Measurements from ENCODE around the gene IP6K1.
"Not testable (repeated sequence)": the region's sequence is repeated elsewhere in the genome, so short reads cannot be mapped to it uniquely, and the experiment has no call there.

The IP6K1 gene

DNA sequence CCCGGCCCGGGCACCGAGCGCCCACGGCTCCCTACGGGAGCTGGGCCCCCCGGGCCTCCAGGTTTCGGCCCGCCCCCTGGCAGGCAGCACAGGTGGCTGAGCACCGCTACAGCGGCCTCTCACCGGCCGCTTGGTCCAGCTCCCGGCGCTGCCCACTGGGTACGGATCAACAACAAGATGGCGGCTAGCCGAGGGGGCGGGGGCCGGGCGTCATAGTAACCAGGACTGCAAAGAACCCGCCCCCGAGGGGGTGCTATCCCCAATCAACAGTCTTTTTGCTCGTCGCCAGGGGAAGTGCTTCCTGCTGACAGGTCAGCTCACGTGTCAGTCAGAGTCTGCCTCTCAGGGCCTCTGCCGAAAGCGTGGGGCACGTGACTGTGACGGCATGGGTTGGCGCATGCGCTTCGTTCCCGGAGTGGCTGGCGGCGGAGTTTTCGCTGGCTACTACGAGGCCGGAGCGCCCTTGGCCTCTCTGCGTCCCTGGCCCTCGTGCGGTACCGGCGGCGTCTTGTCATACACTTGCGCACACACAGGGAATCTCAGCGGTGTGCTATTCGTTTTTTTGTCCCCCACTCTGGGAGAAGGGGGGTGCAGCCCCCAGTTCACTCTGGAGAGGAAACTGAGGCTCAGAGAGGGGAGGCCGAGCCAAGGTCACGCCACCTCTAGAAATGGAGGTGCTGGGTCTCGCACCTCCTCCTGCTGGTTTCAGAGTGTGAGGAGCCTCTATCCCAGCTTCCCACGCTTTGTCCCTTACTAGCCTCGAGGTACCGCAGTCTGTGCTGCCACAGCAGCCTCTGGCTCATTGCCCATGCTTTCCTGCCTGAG lies at the start of gene IP6K1:
IP6K1 (minus strand) TSS at position 186 of the 825 bp plus-strand sequence. CDS start 38,502 bp downstream, outside the sequence.
- DNase-seq (ENCODE audit: low spot score) (peak; percentile 100), ATAC-seq (ENCODE audit: low read depth) (peak; percentile 99)
- Histone ChIP-seq H3K4me1 (ENCODE audit: insufficient read depth, poor library complexity, severe bottlenecking) (peaks cover 11% of the 10 kb centered on the region), H3K27ac (ENCODE audit: poor library complexity, severe bottlenecking) (peak within 1 kb of the TSS; percentile 49), H3K27me3 (ENCODE audit: insufficient read depth, poor library complexity, severe bottlenecking) (no peaks in the 10 kb centered on the region), H3K36me3 (ENCODE audit: low read depth) (peaks cover 21% of the 10 kb centered on the region), H3K9me3 (ENCODE audit: severe bottlenecking) (no peaks in the 10 kb centered on the region), H3K4me3 (ENCODE audit: severe bottlenecking) (peak within 1 kb of the TSS; percentile 75)
- TF ChIP-seq, protein P1, sequence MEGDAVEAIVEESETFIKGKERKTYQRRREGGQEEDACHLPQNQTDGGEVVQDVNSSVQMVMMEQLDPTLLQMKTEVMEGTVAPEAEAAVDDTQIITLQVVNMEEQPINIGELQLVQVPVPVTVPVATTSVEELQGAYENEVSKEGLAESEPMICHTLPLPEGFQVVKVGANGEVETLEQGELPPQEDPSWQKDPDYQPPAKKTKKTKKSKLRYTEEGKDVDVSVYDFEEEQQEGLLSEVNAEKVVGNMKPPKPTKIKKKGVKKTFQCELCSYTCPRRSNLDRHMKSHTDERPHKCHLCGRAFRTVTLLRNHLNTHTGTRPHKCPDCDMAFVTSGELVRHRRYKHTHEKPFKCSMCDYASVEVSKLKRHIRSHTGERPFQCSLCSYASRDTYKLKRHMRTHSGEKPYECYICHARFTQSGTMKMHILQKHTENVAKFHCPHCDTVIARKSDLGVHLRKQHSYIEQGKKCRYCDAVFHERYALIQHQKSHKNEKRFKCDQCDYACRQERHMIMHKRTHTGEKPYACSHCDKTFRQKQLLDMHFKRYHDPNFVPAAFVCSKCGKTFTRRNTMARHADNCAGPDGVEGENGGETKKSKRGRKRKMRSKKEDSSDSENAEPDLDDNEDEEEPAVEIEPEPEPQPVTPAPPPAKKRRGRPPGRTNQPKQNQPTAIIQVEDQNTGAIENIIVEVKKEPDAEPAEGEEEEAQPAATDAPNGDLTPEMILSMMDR (IDR thresholded peaks at IDR 0.05; ENCODE audit: poor library complexity, severe bottlenecking): no peak

DNA sequence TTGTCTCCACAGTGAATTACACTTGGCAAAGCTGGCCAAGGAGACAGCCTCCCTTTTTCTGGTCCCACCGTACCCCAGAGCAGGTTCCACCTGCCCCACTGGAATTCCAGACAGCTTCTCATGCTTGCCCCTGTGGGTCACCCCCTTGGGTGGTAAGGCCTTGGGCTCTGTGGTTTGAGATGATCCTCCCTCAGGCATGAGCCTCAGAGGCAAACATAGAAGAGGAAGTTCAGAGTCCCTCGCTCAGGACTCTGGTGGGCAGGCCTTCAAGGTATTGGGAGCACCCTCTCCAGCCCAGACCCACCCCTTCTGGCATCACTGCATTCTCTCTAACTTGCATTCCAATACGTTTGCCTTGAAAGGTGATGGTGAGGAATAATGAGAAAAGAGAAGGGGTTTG lies 45.0 kb upstream of the IP6K1 start:
- no peak for DNase-seq (ENCODE audit: low spot score)
- no peak for ATAC-seq (ENCODE audit: low read depth)
- Histone ChIP-seq H3K36me3 (ENCODE audit: low read depth) (peaks cover 42% of the 10 kb centered on the region), H3K4me1 (ENCODE audit: insufficient read depth, poor library complexity, severe bottlenecking) (no peaks in the 10 kb centered on the region), H3K27me3 (ENCODE audit: insufficient read depth, poor library complexity, severe bottlenecking) (no peaks in the 10 kb centered on the region), H3K4me3 (ENCODE audit: severe bottlenecking) (no peak overlapping the region), H3K9me3 (ENCODE audit: severe bottlenecking) (no peaks in the 10 kb centered on the region), H3K27ac (ENCODE audit: poor library complexity, severe bottlenecking) (no peak overlapping the region)
- TF ChIP-seq, protein P1 (IDR thresholded peaks at IDR 0.05; ENCODE audit: poor library complexity, severe bottlenecking): no peak

DNA sequence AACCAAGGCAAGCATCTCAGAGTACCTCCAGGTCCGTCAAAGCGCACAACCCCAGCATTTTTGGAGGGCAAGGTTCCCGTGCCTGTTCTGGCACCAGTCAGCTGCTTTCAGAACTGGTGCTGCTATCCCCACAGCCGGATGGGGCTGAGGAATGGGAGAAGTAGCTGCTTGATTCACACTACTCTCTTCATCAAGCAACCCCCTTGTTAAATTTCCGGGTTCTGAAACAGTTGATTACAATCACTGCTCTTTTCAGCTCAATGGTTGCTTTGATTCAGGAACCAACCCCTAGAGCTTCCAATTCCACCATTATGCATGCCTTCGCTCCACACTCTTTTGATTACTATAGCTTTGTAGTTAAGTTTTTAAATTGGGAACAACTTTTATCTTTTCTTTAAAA lies 39.7 kb upstream of the IP6K1 start:
- no peaks in the 10 kb centered on the region for H3K9me3 ChIP-seq (ENCODE audit: severe bottlenecking)
- no peak for DNase-seq (ENCODE audit: low spot score)
- H3K27me3 ChIP-seq (ENCODE audit: insufficient read depth, poor library complexity, severe bottlenecking): no peaks in the 10 kb centered on the region
- peaks cover 11% of the 10 kb centered on the region for H3K36me3 ChIP-seq (ENCODE audit: low read depth)
- no peaks in the 10 kb centered on the region for H3K4me1 ChIP-seq (ENCODE audit: insufficient read depth, poor library complexity, severe bottlenecking)
- H3K27ac ChIP-seq (ENCODE audit: poor library complexity, severe bottlenecking): no peak overlapping the region
- no peak overlapping the region for H3K4me3 ChIP-seq (ENCODE audit: severe bottlenecking)
- ATAC-seq (ENCODE audit: low read depth): no peak
- TF ChIP-seq, protein P1 (IDR thresholded peaks at IDR 0.05; ENCODE audit: poor library complexity, severe bottlenecking): no peak

GRCh38 chr3:49823131-49823530 lies 36.8 kb upstream of the IP6K1 start:
- not testable (repeated sequence) for H3K9me3 ChIP-seq (ENCODE audit: severe bottlenecking); H3K4me3 ChIP-seq (ENCODE audit: severe bottlenecking); H3K4me1 ChIP-seq (ENCODE audit: insufficient read depth, poor library complexity, severe bottlenecking); H3K27me3 ChIP-seq (ENCODE audit: insufficient read depth, poor library complexity, severe bottlenecking); H3K27ac ChIP-seq (ENCODE audit: poor library complexity, severe bottlenecking); H3K36me3 ChIP-seq (ENCODE audit: low read depth); ATAC-seq (ENCODE audit: low read depth); DNase-seq (ENCODE audit: low spot score)

GRCh38 chr3:49813497-49814174 lies 27.3 kb upstream of the IP6K1 start, which contains the start of gene UBA7:
TSS of gene UBA7 (minus strand) at chr3:49813953. CDS start at chr3:49813787, 166 bp downstream.
- Histone ChIP-seq H3K4me1 (ENCODE audit: insufficient read depth, poor library complexity, severe bottlenecking) (no peaks in the 10 kb centered on the region), H3K36me3 (ENCODE audit: low read depth) (no peaks in the 10 kb centered on the region), H3K4me3 (ENCODE audit: severe bottlenecking) (peak within 1 kb of the TSS; percentile 22), H3K27me3 (ENCODE audit: insufficient read depth, poor library complexity, severe bottlenecking) (no peaks in the 10 kb centered on the region), H3K9me3 (ENCODE audit: severe bottlenecking) (no peaks in the 10 kb centered on the region), H3K27ac (ENCODE audit: poor library complexity, severe bottlenecking) (no peak within 1 kb of the TSS)
- DNase-seq (ENCODE audit: low spot score) (no peak), ATAC-seq (ENCODE audit: low read depth) (peak; percentile 73)
- TF ChIP-seq, protein P1 (IDR thresholded peaks at IDR 0.05; ENCODE audit: poor library complexity, severe bottlenecking): no peak

All from RWPE2 (cell line).